ENCODE results near the gene SND1.

DNA sequence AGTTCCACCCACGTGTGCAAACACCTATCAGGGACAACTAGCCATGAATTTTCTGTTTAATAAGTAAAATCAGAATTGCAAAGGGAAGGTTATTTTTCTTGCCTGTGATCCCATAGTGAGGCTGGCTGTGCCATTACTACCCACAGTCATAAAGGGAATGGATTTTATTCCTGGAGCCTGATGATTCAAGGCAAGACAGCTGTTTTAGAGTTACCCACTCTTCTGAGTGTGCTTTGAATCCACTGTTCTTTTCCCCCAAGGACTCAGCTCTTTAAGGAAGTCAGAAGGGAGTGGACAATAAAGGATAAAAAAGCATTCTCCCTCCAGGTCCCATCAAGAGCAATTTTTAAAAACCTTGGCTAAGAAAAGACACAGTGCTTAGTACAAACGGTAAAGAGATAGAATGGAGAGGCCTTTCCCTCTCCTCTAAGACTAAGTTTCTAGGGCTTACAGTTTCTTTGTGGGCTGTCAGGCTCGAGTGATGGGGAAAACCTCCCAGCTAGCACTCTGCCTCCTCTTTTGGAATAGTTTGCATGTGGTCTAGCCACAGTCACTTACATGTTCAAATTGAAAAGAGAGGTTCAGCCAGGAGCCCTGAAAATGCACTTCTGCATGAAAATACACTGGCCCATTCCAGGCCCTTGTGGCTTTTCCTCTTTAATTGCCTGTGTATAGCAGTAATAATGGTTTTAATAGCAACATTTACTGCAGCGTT, 384.4 kb downstream of the SND1 start:
- TF ChIP-seq POLR2A (IDR thresholded peaks at IDR 0.05; ENCODE audit: low read depth, low read length) (no peak), EZH2 (IDR thresholded peaks at IDR 0.05; ENCODE audit: borderline replicate concordance, low read depth, low read length, severe bottlenecking) (no peak)
- TF ChIP-seq, protein P1, sequence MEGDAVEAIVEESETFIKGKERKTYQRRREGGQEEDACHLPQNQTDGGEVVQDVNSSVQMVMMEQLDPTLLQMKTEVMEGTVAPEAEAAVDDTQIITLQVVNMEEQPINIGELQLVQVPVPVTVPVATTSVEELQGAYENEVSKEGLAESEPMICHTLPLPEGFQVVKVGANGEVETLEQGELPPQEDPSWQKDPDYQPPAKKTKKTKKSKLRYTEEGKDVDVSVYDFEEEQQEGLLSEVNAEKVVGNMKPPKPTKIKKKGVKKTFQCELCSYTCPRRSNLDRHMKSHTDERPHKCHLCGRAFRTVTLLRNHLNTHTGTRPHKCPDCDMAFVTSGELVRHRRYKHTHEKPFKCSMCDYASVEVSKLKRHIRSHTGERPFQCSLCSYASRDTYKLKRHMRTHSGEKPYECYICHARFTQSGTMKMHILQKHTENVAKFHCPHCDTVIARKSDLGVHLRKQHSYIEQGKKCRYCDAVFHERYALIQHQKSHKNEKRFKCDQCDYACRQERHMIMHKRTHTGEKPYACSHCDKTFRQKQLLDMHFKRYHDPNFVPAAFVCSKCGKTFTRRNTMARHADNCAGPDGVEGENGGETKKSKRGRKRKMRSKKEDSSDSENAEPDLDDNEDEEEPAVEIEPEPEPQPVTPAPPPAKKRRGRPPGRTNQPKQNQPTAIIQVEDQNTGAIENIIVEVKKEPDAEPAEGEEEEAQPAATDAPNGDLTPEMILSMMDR (IDR thresholded peaks at IDR 0.05; ENCODE audit: extremely low read depth in 1 of 2, insufficient read depth in 1 of 2, low read depth in 1 of 2, low read length in 2 of 2) = no peak

Measured in endothelial cell of umbilical vein (primary cell).